ENCODE results near the gene SLC6A6.

DNA sequence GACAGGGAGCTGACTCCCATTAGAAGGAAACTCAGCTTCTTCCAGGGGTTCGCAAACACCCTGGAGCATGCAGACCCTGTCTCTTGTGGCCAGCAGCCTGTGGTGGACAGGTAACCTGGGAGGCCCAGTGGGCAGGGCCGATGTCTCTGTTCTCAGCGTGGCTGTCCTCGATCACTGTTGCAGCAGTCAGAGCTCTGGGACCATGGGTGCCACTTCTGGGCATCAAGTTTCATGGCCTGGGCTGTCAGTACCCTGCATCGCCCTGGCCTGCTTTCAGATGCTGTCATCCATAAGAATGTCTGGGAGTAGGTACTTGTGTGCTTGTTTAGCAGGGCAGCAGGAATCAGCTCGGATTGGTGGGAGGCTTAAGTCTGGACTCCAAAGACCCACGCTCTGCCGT is 54.4 kb downstream of the SLC6A6 start:
- TF ChIP-seq, protein P1, sequence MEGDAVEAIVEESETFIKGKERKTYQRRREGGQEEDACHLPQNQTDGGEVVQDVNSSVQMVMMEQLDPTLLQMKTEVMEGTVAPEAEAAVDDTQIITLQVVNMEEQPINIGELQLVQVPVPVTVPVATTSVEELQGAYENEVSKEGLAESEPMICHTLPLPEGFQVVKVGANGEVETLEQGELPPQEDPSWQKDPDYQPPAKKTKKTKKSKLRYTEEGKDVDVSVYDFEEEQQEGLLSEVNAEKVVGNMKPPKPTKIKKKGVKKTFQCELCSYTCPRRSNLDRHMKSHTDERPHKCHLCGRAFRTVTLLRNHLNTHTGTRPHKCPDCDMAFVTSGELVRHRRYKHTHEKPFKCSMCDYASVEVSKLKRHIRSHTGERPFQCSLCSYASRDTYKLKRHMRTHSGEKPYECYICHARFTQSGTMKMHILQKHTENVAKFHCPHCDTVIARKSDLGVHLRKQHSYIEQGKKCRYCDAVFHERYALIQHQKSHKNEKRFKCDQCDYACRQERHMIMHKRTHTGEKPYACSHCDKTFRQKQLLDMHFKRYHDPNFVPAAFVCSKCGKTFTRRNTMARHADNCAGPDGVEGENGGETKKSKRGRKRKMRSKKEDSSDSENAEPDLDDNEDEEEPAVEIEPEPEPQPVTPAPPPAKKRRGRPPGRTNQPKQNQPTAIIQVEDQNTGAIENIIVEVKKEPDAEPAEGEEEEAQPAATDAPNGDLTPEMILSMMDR (IDR thresholded peaks at IDR 0.05) = no peak
- TF ChIP-seq POLR2A (IDR thresholded peaks at IDR 0.05) = no peak
- TF ChIP-seq EP300 (IDR thresholded peaks at IDR 0.05) = no peak

All from gastroesophageal sphincter (tissue), 3 donors.